ENCODE data around the gene KCNG2.

KCNG2 gene

GRCh38 chr18:79769698-79770500, 27.8 kb upstream of the KCNG2 start:
- DNase-seq = no peak

- DNase-seq = no peak
These were observed 27.3 kb upstream of the KCNG2 start for GRCh38 chr18:79770501-79770815.

GRCh38 chr18:79770826-79771225, 26.9 kb upstream of the KCNG2 start:
- no peak for DNase-seq

GRCh38 chr18:79771446-79772107, 26.2 kb upstream of the KCNG2 start:
- DNase-seq = no peak

GRCh38 chr18:79772108-79772864, 25.5 kb upstream of the KCNG2 start:
- no peak for DNase-seq

GRCh38 chr18:79772865-79773696, 24.7 kb upstream of the KCNG2 start:
- no peak for DNase-seq

GRCh38 chr18:79774111-79774510, 23.6 kb upstream of the KCNG2 start:
- no peak for DNase-seq

GRCh38 chr18:79775441-79776221, 22.1 kb upstream of the KCNG2 start:
- no peak for DNase-seq

GRCh38 chr18:79776674-79777073, 21.1 kb upstream of the KCNG2 start:
- DNase-seq = no peak

- no peak for DNase-seq
These were observed 19.4 kb upstream of the KCNG2 start for GRCh38 chr18:79778291-79778791.

GRCh38 chr18:79779021-79779699, 18.6 kb upstream of the KCNG2 start:
- no peak for DNase-seq

- no peak for DNase-seq
These were observed 18.0 kb upstream of the KCNG2 start for GRCh38 chr18:79779700-79780190.

- no peak for DNase-seq
These were observed 17.2 kb upstream of the KCNG2 start for GRCh38 chr18:79780547-79780946.

GRCh38 chr18:79781331-79781941, 16.3 kb upstream of the KCNG2 start:
- DNase-seq = no peak

- peak in 1 of 2 experiments; percentile 42 for DNase-seq
These were observed 15.0 kb upstream of the KCNG2 start for GRCh38 chr18:79782566-79783308.

- no peak for DNase-seq
These were observed 13.4 kb upstream of the KCNG2 start for GRCh38 chr18:79784071-79784913.

- no peak for DNase-seq
These were observed 12.6 kb upstream of the KCNG2 start for GRCh38 chr18:79784965-79785770.

- DNase-seq = no peak
These were observed 11.9 kb upstream of the KCNG2 start for GRCh38 chr18:79785831-79786230.
